Measurements from ENCODE around the gene BCL2L14. TPM values are rescaled to one million over a fixed set of nuclear protein-coding genes. Genes with fewer than 3 reads are reported as not detected.

BCL2L14 gene
- total RNA-seq, 1 experiment from 2014 or later: not detected

DNA sequence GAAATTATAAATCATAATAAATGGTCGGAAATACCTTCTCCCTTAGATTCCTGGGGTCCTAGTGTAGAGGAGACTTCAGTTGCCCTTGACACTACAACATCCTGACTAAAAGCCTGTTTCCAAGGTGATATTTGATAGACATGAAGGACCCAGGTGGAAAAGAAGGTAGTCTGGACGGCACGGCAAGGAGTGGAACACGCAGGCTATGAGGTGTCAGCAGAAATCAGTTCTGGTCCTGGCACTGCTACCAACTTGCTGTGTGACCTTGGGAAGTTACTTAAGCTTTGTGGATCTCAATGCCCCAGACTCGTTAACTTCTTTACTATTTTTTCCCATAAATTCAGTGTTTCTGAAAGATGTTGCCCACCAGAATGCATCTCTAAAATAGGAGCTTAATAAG is 36.9 kb upstream of the BCL2L14 start:
- TF ChIP-seq EZH2 (IDR thresholded peaks at IDR 0.05; ENCODE audit: low read length, unreplicated experiment) (no peak), EZH2phosphoT487 (IDR thresholded peaks at IDR 0.05; ENCODE audit: borderline replicate concordance, low read length) (no peak)
- TF ChIP-seq, protein P1, sequence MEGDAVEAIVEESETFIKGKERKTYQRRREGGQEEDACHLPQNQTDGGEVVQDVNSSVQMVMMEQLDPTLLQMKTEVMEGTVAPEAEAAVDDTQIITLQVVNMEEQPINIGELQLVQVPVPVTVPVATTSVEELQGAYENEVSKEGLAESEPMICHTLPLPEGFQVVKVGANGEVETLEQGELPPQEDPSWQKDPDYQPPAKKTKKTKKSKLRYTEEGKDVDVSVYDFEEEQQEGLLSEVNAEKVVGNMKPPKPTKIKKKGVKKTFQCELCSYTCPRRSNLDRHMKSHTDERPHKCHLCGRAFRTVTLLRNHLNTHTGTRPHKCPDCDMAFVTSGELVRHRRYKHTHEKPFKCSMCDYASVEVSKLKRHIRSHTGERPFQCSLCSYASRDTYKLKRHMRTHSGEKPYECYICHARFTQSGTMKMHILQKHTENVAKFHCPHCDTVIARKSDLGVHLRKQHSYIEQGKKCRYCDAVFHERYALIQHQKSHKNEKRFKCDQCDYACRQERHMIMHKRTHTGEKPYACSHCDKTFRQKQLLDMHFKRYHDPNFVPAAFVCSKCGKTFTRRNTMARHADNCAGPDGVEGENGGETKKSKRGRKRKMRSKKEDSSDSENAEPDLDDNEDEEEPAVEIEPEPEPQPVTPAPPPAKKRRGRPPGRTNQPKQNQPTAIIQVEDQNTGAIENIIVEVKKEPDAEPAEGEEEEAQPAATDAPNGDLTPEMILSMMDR (conservative IDR thresholded peaks at IDR 0.05; ENCODE audit: low read depth, low read length): no peak
- DNase-seq (no peak), ATAC-seq (no peak)
- BruUV-seq (replicated peaks): no TSS peak
- Histone ChIP-seq H2AFZ (ENCODE audit: low read length) (no peak overlapping the region), H3K4me1 (ENCODE audit: insufficient read depth, low read length) (peaks cover 10% of the 10 kb centered on the region), H3K4me2 (ENCODE audit: low read length) (no peak overlapping the region), H3K9me3 (ENCODE audit: low read length) (no peaks in the 10 kb centered on the region), H3K36me3 (ENCODE audit: low read depth, low read length) (no peaks in the 10 kb centered on the region), H3F3A (ENCODE audit: low read length, unreplicated experiment) (no peaks in the 10 kb centered on the region), H3K79me2 (ENCODE audit: low read length) (no peaks in the 10 kb centered on the region), H3K27ac (ENCODE audit: low read length) (no peak overlapping the region), H3K9me2 (replicated peaks; ENCODE audit: low read length) (no peaks in the 10 kb centered on the region), H4K20me1 (ENCODE audit: low read length) (no peaks in the 10 kb centered on the region), H3K9ac (ENCODE audit: low read length) (no peak overlapping the region), H3K27me3 (ENCODE audit: low read length) (no peaks in the 10 kb centered on the region), H3K4me3 (ENCODE audit: low read length) (no peak overlapping the region)
- POLR2A ChIA-PET (ENCODE audit: unreplicated experiment): no interaction called here
- intact Hi-C loops (cut with micrococcal nuclease): loop anchor here (1.0 to 5.0 kb wide), 5 partner anchors 147 to 480 kb away; partner anchors contain the start of gene ETV6
- CTCF ChIA-PET: interaction anchor here (1.1 to 1.8 kb wide), 4 partner anchors 92 to 478 kb away, joined by 3 to 29 read pairs (median 6); no protein-coding TSS in a partner anchor

DNA sequence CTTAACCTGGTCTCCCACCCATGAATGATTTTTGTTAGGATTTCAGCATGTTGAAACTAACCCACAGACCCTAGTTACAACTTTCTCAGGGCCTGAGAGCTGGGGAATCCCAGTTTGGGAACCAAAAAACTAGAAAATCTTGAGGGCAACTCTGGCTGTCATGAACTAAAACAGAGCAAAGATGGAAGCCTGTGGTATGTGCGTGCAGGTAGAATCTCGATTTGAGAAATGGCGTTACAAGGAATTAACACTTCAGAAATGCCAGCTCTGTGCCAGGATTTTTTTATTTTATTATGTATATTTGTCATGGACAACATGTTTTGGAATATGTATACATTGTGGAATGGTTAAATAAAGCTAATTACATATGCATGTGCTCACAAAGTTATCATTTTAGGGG is 36.4 kb upstream of the BCL2L14 start:
- POLR2A ChIA-PET (ENCODE audit: unreplicated experiment): no interaction called here
- BruUV-seq (replicated peaks): no TSS peak
- CTCF ChIA-PET: no interaction called here
- H3K9ac ChIP-seq (ENCODE audit: low read length): no peak overlapping the region
- H2AFZ ChIP-seq (ENCODE audit: low read length): no peak overlapping the region
- no peaks in the 10 kb centered on the region for H3K27me3 ChIP-seq (ENCODE audit: low read length)
- no peak for ATAC-seq
- H3K4me3 ChIP-seq (ENCODE audit: low read length): no peak overlapping the region
- intact Hi-C loops (cut with micrococcal nuclease): loop anchor here (5.0 kb wide), 1 partner anchor 237 kb away; no protein-coding TSS in a partner anchor
- no peaks in the 10 kb centered on the region for H3K79me2 ChIP-seq (ENCODE audit: low read length)
- H4K20me1 ChIP-seq (ENCODE audit: low read length): no peaks in the 10 kb centered on the region
- no peak overlapping the region for H3K27ac ChIP-seq (ENCODE audit: low read length)
- peaks cover 10% of the 10 kb centered on the region for H3K4me1 ChIP-seq (ENCODE audit: insufficient read depth, low read length)
- H3K4me2 ChIP-seq (ENCODE audit: low read length): no peak overlapping the region
- no peaks in the 10 kb centered on the region for H3K9me2 ChIP-seq (replicated peaks; ENCODE audit: low read length)
- H3K36me3 ChIP-seq (ENCODE audit: low read depth, low read length): no peaks in the 10 kb centered on the region
- no peaks in the 10 kb centered on the region for H3K9me3 ChIP-seq (ENCODE audit: low read length)
- no peak for DNase-seq
- H3F3A ChIP-seq (ENCODE audit: low read length, unreplicated experiment): no peaks in the 10 kb centered on the region
- TF ChIP-seq EZH2phosphoT487 (IDR thresholded peaks at IDR 0.05; ENCODE audit: borderline replicate concordance, low read length): no peak
- TF ChIP-seq, protein P1 (conservative IDR thresholded peaks at IDR 0.05; ENCODE audit: low read depth, low read length): no peak
- TF ChIP-seq EZH2 (IDR thresholded peaks at IDR 0.05; ENCODE audit: low read length, unreplicated experiment): no peak

DNA sequence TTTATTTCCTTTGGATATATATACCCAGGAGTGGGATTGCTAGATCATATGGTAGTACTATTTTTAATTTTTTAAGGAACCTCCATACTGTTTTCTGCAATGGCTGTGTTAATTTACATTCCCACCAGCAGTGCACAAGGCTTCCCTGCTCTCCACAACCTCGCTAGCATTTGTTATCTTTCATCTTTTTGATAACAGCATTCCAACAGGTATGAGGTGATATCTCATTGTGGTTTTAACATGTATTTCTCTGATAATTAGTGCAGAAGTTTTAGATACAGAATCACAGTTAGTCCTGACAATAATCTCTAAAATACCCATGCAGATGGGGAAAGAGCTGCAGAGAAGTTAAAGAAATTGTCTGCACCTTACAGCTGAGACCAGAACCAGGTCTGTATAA is 35.5 kb upstream of the BCL2L14 start:
- no peaks in the 10 kb centered on the region for H3K36me3 ChIP-seq (ENCODE audit: low read depth, low read length)
- no peak overlapping the region for H3K4me3 ChIP-seq (ENCODE audit: low read length)
- no peaks in the 10 kb centered on the region for H4K20me1 ChIP-seq (ENCODE audit: low read length)
- no peak overlapping the region for H3K9ac ChIP-seq (ENCODE audit: low read length)
- CTCF ChIA-PET: no interaction called here
- H3K79me2 ChIP-seq (ENCODE audit: low read length): no peaks in the 10 kb centered on the region
- no TSS peak for BruUV-seq (replicated peaks)
- POLR2A ChIA-PET (ENCODE audit: unreplicated experiment): no interaction called here
- H3F3A ChIP-seq (ENCODE audit: low read length, unreplicated experiment): no peaks in the 10 kb centered on the region
- H3K9me3 ChIP-seq (ENCODE audit: low read length): no peaks in the 10 kb centered on the region
- no peak overlapping the region for H3K27ac ChIP-seq (ENCODE audit: low read length)
- intact Hi-C loops (cut with micrococcal nuclease): no loop called here
- TF ChIP-seq, protein P1 (conservative IDR thresholded peaks at IDR 0.05; ENCODE audit: low read depth, low read length): no peak
- H3K27me3 ChIP-seq (ENCODE audit: low read length): no peaks in the 10 kb centered on the region
- DNase-seq (no peak), ATAC-seq (no peak)
- H2AFZ ChIP-seq (ENCODE audit: low read length): no peak overlapping the region
- H3K9me2 ChIP-seq (replicated peaks; ENCODE audit: low read length): no peaks in the 10 kb centered on the region
- H3K4me1 ChIP-seq (ENCODE audit: insufficient read depth, low read length): peaks cover 10% of the 10 kb centered on the region
- no peak overlapping the region for H3K4me2 ChIP-seq (ENCODE audit: low read length)
